OCI-LY1 (cell line): ENCODE data around the gene PDZD2.

ENCODE experiments used
- EZH2 ChIP-seq: fragments of 200-600 bp; sonication (generic), shearing (Covaris generic); IDR thresholded peaks from 2 replicates; pipeline ENCODE4 v1.8.0; 2017; ENCODE audit warnings: borderline replicate concordance, mixed run types, mild to moderate bottlenecking, antibody characterized with exemption, low read length, moderate library complexity, mixed read lengths
- TF ChIP-seq, protein P1 (sequence below): fragments of 200-600 bp; sonication (generic), shearing (Covaris generic); IDR thresholded peaks from 2 replicates; pipeline ENCODE4 v1.5.1; 2017; ENCODE audit warnings: mild to moderate bottlenecking, antibody characterized with exemption, low read length, moderate library complexity, mixed read lengths

DNA sequence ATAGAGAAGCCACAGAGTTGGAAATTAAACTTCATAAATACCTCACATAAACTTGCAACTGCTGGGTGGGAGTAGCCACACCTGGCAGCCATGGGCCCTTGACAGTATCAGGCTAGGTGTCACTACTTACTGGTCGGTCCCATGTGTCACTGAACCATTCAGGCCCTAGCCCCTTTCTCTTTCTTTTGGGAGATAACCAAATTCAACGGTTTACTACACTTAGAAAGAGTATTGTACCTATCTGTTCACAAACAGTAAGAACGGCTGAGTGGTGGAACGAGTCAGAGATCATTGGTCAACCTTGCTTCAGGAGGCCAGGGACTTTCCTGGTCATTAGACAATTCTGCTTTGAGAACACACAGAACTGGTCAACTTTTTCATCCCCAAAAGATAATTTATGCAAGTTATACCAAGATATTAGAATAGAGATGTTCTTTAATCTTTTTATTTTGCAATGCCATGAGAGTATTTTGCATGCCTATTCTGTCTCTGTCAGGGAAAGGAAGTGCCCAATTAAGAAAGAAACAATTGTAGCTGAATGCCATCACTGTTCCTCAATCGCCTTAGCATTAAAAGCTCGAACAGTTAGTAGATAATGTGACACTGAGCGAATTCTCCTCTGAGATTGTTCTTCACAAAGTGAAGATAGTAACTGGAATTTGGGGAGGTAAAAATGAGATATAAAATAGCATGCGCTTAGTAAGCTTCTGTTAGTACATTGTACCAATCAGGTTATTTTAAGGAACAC lies 484.3 kb downstream of the PDZD2 start:
- TF ChIP-seq, protein P1, sequence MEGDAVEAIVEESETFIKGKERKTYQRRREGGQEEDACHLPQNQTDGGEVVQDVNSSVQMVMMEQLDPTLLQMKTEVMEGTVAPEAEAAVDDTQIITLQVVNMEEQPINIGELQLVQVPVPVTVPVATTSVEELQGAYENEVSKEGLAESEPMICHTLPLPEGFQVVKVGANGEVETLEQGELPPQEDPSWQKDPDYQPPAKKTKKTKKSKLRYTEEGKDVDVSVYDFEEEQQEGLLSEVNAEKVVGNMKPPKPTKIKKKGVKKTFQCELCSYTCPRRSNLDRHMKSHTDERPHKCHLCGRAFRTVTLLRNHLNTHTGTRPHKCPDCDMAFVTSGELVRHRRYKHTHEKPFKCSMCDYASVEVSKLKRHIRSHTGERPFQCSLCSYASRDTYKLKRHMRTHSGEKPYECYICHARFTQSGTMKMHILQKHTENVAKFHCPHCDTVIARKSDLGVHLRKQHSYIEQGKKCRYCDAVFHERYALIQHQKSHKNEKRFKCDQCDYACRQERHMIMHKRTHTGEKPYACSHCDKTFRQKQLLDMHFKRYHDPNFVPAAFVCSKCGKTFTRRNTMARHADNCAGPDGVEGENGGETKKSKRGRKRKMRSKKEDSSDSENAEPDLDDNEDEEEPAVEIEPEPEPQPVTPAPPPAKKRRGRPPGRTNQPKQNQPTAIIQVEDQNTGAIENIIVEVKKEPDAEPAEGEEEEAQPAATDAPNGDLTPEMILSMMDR: no peak
- TF ChIP-seq EZH2: no peak
